ENCODE results near the gene RAB40B.

DNA sequence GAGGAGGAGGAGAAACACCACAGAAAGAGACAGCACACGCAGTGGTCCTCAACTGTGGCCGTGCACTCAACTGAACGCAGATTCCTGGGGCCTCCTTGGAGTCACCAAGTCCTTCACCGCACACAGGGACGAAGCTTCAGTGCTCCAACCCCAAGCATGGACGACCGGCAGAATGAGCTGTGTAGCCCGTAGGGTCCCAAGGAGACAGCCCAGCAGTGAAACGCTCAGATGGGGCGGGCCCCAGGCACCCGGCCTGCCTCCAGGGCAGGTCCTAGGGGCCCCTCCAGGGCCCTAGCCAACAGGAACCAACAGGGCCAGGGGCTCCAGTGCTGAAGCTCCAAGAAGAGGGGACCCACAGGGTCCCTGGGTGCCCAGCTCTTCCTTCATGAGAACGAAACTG lies 13.2 kb downstream of the RAB40B start:
- TF ChIP-seq, protein P1, sequence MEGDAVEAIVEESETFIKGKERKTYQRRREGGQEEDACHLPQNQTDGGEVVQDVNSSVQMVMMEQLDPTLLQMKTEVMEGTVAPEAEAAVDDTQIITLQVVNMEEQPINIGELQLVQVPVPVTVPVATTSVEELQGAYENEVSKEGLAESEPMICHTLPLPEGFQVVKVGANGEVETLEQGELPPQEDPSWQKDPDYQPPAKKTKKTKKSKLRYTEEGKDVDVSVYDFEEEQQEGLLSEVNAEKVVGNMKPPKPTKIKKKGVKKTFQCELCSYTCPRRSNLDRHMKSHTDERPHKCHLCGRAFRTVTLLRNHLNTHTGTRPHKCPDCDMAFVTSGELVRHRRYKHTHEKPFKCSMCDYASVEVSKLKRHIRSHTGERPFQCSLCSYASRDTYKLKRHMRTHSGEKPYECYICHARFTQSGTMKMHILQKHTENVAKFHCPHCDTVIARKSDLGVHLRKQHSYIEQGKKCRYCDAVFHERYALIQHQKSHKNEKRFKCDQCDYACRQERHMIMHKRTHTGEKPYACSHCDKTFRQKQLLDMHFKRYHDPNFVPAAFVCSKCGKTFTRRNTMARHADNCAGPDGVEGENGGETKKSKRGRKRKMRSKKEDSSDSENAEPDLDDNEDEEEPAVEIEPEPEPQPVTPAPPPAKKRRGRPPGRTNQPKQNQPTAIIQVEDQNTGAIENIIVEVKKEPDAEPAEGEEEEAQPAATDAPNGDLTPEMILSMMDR (IDR thresholded peaks at IDR 0.05): no peak
- TF ChIP-seq POLR2A (IDR thresholded peaks at IDR 0.05): no peak
